GM18505 (cell line): Measurements from ENCODE around the gene GYS1.
"Not testable (repeated sequence)": the region's sequence is repeated elsewhere in the genome, so short reads cannot be mapped to it uniquely, and the experiment has no call there.

Experiments used
- ATAC-seq: cut with Tn5 transposase; IDR thresholded peaks from one replicate; pipeline ENCODE4 v1.9.1; 2021; ENCODE audit not compliant: unreplicated experiment
- POLR2A ChIP-seq: IDR thresholded peaks from 4 replicates; pipeline ENCODE4 v1.6.1; 2011; ENCODE audit warnings: borderline replicate concordance; ENCODE audit not compliant: insufficient read depth, insufficient read length; ENCODE audit errors: extremely low read depth

GYS1 gene

GRCh38 chr19:48921721-48922500 is 71.2 kb downstream of the GYS1 start:
- no peak for ATAC-seq
- TF ChIP-seq POLR2A, result no peak

GRCh38 chr19:48920949-48921348 is 72.2 kb downstream of the GYS1 start:
- no peak for TF ChIP-seq POLR2A
- no peak for ATAC-seq

- ATAC-seq, result not testable (repeated sequence)
Measured at GRCh38 chr19:48919271-48919670, 73.8 kb downstream of the GYS1 start.

- no peak for TF ChIP-seq POLR2A
- no peak for ATAC-seq
Measured at GRCh38 chr19:48918801-48919247, 74.3 kb downstream of the GYS1 start.
